CD14-positive monocyte (primary cell): ENCODE data around the gene GASK1A. TPM values are rescaled to one million over a fixed set of nuclear protein-coding genes. Genes with fewer than 3 reads are reported as not detected.

ENCODE experiments used
- DNase-seq, 3 donors: peaks; one replicate each; pipeline ENCODE4 v3.0.0-alpha.2; 2011 to 2022
- H2AFZ ChIP-seq: 2 replicates; pipeline ENCODE4 v1.6.0; 2012; ENCODE audit warnings: mild to moderate bottlenecking, low read depth, low read length, inconsistent platforms; ENCODE audit not compliant: insufficient read depth, poor library complexity, severe bottlenecking
- H3K27ac ChIP-seq, 2 donors: 1 replicate in 1 of 2; 2 replicates in 1 of 2; pipeline ENCODE4 v1.5.1; 2012 to 2013; ENCODE audit warnings: low read length in 2 of 2, control low read depth in 1 of 2, inconsistent platforms in 1 of 2, low read depth in 1 of 2, mild to moderate bottlenecking in 1 of 2
- H3K27me3 ChIP-seq, 2 donors: one replicate each; pipeline versions ENCODE4 v1.6.0 to v1.6.1; 2011 to 2013; ENCODE audit warnings: low read length in 2 of 2; ENCODE audit not compliant: control insufficient read depth in 2 of 2, insufficient read depth in 2 of 2
- H3K36me3 ChIP-seq, 2 donors: replicated peaks in 1 of 2; 1 replicate in 1 of 2; 2 replicates in 1 of 2; pipeline versions ENCODE4 v1.5.1 to v1.6.1; 2012 to 2013; ENCODE audit warnings: low read length in 2 of 2, control low read depth in 1 of 2, inconsistent platforms in 1 of 2, mild to moderate bottlenecking in 1 of 2; ENCODE audit not compliant: insufficient read depth in 2 of 2, control insufficient read depth in 1 of 2
- H3K4me1 ChIP-seq, 2 donors: 1 replicate in 1 of 2; 2 replicates in 1 of 2; pipeline versions ENCODE4 v1.5.1 to v1.6.1; 2012 to 2013; ENCODE audit warnings: low read length in 2 of 2, control low read depth in 1 of 2, inconsistent platforms in 1 of 2, mild to moderate bottlenecking in 1 of 2, moderate library complexity in 1 of 2; ENCODE audit not compliant: insufficient read depth in 2 of 2, control insufficient read depth in 1 of 2
- H3K4me2 ChIP-seq: replicated peaks from 2 replicates; pipeline ENCODE3; 2012; ENCODE audit warnings: low read length, moderate library complexity, mild to moderate bottlenecking; ENCODE audit not compliant: poor library complexity, severe bottlenecking; ENCODE audit errors: extremely low read depth
- H3K4me3 ChIP-seq, 3 experiments: fragments of 200-600 bp in 1 of 3; sonication (generic) in 1 of 3; replicated peaks in 1 of 3; 1 replicate in 2 of 3; 2 replicates in 1 of 3; pipeline ENCODE4 v1.5.1; 2011 to 2013; ENCODE audit warnings: low read length in 3 of 3, mild to moderate bottlenecking in 3 of 3, control low read depth in 2 of 3, low read depth in 2 of 3, inconsistent platforms in 1 of 3, moderate library complexity in 1 of 3
- H3K79me2 ChIP-seq: 2 replicates; pipeline ENCODE4 v1.6.0; 2012; ENCODE audit warnings: mild to moderate bottlenecking, control low read depth, inconsistent platforms, low read length, moderate library complexity; ENCODE audit not compliant: insufficient read depth
- H3K9ac ChIP-seq: 2 replicates; pipeline ENCODE4 v1.6.0; 2017; ENCODE audit warnings: low read length, mild to moderate bottlenecking; ENCODE audit not compliant: insufficient read depth, poor library complexity, severe bottlenecking
- H3K9me3 ChIP-seq, 2 donors: replicated peaks in 1 of 2; 1 replicate in 1 of 2; 2 replicates in 1 of 2; pipeline versions ENCODE4 v1.5.1 to v1.6.1; 2012 to 2013; ENCODE audit warnings: low read length in 2 of 2, control low read depth in 1 of 2; ENCODE audit not compliant: control insufficient read depth in 1 of 2, insufficient read depth in 1 of 2
- H4K20me1 ChIP-seq: 2 replicates; pipeline ENCODE4 v1.6.0; 2012; ENCODE audit warnings: mild to moderate bottlenecking, low read length, control low read depth, moderate library complexity; ENCODE audit not compliant: insufficient read depth
- H3K27ac Mint-ChIP-seq, 7 donors: one replicate each; pipeline ENCODE4 v1.8.0; 2020; ENCODE audit warnings: mild to moderate bottlenecking in 7 of 7, mixed read lengths in 7 of 7, moderate library complexity in 6 of 7, inconsistent platforms in 2 of 7
- H3K27me3 Mint-ChIP-seq, 3 donors: one replicate each; pipeline ENCODE4 v1.8.0; 2021 to 2022; ENCODE audit warnings: low read depth in 3 of 3, mild to moderate bottlenecking in 3 of 3, mixed read lengths in 3 of 3, moderate library complexity in 3 of 3, inconsistent platforms in 1 of 3
- H3K36me3 Mint-ChIP-seq, 2 donors: one replicate each; pipeline ENCODE4 v1.8.0; 2020; ENCODE audit warnings: mixed read lengths in 2 of 2, inconsistent platforms in 1 of 2, mild to moderate bottlenecking in 1 of 2
- H3K4me1 Mint-ChIP-seq: one replicate; pipeline ENCODE4 v1.8.0; 2020; ENCODE audit warnings: mild to moderate bottlenecking, mixed read lengths
- H3K4me3 Mint-ChIP-seq, 2 donors: one replicate each; pipeline ENCODE4 v1.8.0; 2020; ENCODE audit warnings: mild to moderate bottlenecking in 2 of 2, mixed read lengths in 2 of 2, moderate library complexity in 1 of 2
- H3K9me3 Mint-ChIP-seq, 7 donors: one replicate each; pipeline ENCODE4 v1.8.0; 2020 to 2022; ENCODE audit warnings: mixed read lengths in 7 of 7, mild to moderate bottlenecking in 6 of 7, moderate library complexity in 6 of 7, inconsistent platforms in 2 of 7
- WGBS: methylation state at CpG from one replicate; pipeline ENCODE4 v1.1.5; 2013; ENCODE audit warnings: missing lambda C conversion rate; ENCODE audit not compliant: insufficient coverage; 5-methylcytosine and 5-hydroxymethylcytosine counted together
- intact Hi-C, 2 donors: fragments of 100-400 bp; cut with micrococcal nuclease; formaldehyde crosslinking; loops; one replicate each; pipeline versions ENCODE4 v1.15.0 to v1.15.1; 2023
- polyA plus RNA-seq, 3 donors: library from polyadenylated mRNA; depleted of rRNA in 1 of 3; unstranded in 2 of 3; stranded (reverse) in 1 of 3; fragments of 300-500 nt in 2 of 3; fragments of >200 nt in 1 of 3; fragmentation: Illumina TruSeq in 2 of 3; gene quantifications; 1 replicate in 2 of 3; 2 replicates in 1 of 3; pipeline ENCODE4 v1.2.3, GENCODE V29; 2012 to 2021
- TF ChIP-seq, protein P1 (sequence below): fragments of 200-600 bp; IDR thresholded peaks from one replicate; pipeline ENCODE4 v1.8.0; 2022; ENCODE audit warnings: antibody characterized with exemption, mild to moderate bottlenecking

GASK1A gene
- polyA plus RNA-seq, 3 donors = 0.13 TPM; not detected in 2

DNA sequence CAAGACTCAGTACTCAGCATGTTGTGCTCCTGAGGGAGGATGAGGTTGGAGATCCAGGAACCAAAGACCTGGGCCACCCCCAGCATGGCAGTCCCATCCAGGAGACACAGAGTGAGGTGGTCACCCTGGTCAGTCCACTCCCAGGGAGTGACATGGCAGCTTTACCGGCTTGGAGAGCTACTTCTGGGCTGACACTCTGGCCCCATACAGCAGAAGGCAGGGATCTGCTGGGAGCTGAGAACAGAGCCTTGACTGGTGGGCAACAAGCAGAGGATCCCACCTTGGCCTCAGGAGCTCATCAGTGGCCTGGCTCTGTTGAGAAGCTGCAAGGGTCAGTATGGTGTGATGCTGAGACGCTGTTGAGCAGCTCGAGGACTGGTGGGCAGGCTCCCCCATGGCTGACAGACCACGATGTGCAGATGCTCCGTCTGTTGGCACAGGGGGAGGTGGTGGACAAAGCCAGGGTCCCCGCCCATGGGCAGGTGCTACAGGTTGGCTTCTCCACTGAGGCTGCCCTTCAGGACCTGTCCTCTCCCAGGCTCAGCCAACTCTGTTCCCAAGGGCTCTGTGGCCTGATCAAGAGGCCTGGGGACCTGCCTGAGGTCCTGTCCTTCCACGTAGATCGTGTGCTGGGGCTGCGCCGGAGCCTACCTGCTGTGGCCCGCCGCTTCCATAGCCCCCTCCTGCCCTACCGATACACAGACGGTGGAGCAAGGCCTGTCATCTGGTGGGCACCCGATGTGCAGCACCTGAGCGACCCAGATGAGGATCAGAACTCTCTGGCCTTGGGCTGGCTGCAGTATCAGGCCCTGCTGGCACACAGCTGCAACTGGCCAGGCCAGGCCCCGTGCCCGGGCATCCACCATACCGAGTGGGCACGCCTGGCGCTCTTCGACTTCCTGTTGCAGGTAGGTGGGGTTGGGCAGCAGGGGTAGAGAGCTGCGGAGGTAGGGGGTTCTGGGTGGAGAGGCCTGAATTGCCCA, 53.8 kb downstream of the GASK1A start:
- Histone ChIP-seq H3K27ac (no peak overlapping the region), H3K79me2 (no peaks in the 10 kb centered on the region), H3K4me2 (no peak overlapping the region), H3K4me3 (no peak overlapping the region), H3K9me3 (no peaks in the 10 kb centered on the region), H4K20me1 (no peaks in the 10 kb centered on the region), H2AFZ (no peak overlapping the region), H3K27me3 (no peaks in the 10 kb centered on the region), H3K36me3 (no peaks in the 10 kb centered on the region), H3K9ac (no peak overlapping the region), H3K4me1 (peaks cover 8 to 26% of the 10 kb centered on the region in 2 donors)
- Mint-ChIP-seq H3K27me3 (peaks cover 0 to 2% (median 1%) of the 10 kb centered on the region in 3 donors), H3K4me1 (peaks cover 27% of the 10 kb centered on the region), H3K27ac (no peak overlapping the region), H3K9me3 (peaks cover 0 to 6% (median 0%) of the 10 kb centered on the region in 7 donors), H3K36me3 (no peaks in the 10 kb centered on the region), H3K4me3 (no peak overlapping the region)
- TF ChIP-seq, protein P1, sequence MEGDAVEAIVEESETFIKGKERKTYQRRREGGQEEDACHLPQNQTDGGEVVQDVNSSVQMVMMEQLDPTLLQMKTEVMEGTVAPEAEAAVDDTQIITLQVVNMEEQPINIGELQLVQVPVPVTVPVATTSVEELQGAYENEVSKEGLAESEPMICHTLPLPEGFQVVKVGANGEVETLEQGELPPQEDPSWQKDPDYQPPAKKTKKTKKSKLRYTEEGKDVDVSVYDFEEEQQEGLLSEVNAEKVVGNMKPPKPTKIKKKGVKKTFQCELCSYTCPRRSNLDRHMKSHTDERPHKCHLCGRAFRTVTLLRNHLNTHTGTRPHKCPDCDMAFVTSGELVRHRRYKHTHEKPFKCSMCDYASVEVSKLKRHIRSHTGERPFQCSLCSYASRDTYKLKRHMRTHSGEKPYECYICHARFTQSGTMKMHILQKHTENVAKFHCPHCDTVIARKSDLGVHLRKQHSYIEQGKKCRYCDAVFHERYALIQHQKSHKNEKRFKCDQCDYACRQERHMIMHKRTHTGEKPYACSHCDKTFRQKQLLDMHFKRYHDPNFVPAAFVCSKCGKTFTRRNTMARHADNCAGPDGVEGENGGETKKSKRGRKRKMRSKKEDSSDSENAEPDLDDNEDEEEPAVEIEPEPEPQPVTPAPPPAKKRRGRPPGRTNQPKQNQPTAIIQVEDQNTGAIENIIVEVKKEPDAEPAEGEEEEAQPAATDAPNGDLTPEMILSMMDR = no peak
- no peak for DNase-seq
- intact Hi-C loops = no loop called here
- 95% methylated on average over 20 of the region's 23 CpGs for WGBS

GRCh38 chr3:43034200-43034599, 55.1 kb downstream of the GASK1A start:
- TF ChIP-seq, protein P1 = no peak
- peaks cover 0 to 2% (median 1%) of the 10 kb centered on the region in 3 donors for H3K27me3 Mint-ChIP-seq
- H3K9me3 Mint-ChIP-seq = peaks cover 0 to 6% (median 0%) of the 10 kb centered on the region in 7 donors
- no peaks in the 10 kb centered on the region for H3K36me3 ChIP-seq
- peaks cover 27% of the 10 kb centered on the region for H3K4me1 Mint-ChIP-seq
- H3K4me1 ChIP-seq = peaks cover 8 to 26% of the 10 kb centered on the region in 2 donors
- no peaks in the 10 kb centered on the region for H3K27me3 ChIP-seq
- H3K27ac Mint-ChIP-seq = no peak overlapping the region
- H2AFZ ChIP-seq = no peak overlapping the region
- no peaks in the 10 kb centered on the region for H3K9me3 ChIP-seq
- H3K4me2 ChIP-seq = no peak overlapping the region
- H3K27ac ChIP-seq = no peak overlapping the region
- no peaks in the 10 kb centered on the region for H4K20me1 ChIP-seq
- H3K79me2 ChIP-seq = no peaks in the 10 kb centered on the region
- H3K9ac ChIP-seq = no peak overlapping the region
- no peaks in the 10 kb centered on the region for H3K36me3 Mint-ChIP-seq
- no peak overlapping the region for H3K4me3 Mint-ChIP-seq
- no peak overlapping the region for H3K4me3 ChIP-seq
- DNase-seq = no peak
- 93% methylated on average over 1 of the region's 4 CpGs for WGBS
- intact Hi-C loops = no loop called here
